Measurements from ENCODE around the gene PASK. TPM values are rescaled to one million over a fixed set of nuclear protein-coding genes. Genes with fewer than 3 reads are reported as not detected.

Gene PASK
- total RNA-seq, 1 donor from 2014 or later: 60.4 TPM

DNA sequence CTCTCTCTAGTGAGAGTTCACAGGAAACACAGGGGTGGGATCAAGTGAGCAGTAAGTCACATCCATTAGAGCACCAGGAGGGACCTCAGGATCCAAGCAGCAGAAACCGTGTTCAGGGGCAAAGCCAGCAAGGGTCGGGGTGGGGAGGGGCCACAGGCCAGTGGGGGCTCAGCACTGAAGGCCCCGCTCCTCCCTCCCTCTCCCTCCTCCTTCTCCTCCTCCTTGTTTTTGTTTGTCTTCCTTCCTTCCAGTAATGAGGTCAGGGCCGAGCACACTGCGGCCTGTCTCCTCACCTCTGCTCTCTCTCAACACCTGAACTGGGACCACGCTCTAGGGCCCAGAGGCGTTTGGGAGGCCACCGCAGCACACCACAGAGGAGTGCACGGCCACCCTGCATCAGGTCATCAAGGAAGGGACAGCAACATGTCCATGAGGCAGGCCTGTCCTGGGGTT lies 68.1 kb downstream of the PASK start:
- Mint-ChIP-seq H3K36me3 (ENCODE audit: insufficient read depth) (peaks cover 14% of the 10 kb centered on the region), H3K27ac (no peak overlapping the region), H3K4me3 (ENCODE audit: low read depth) (no peak overlapping the region), H3K9me3 (ENCODE audit: low read depth) (peaks cover 3% of the 10 kb centered on the region), H3K27me3 (no peaks in the 10 kb centered on the region), H3K4me1 (ENCODE audit: low read depth) (peaks cover 3% of the 10 kb centered on the region)
- no peak for DNase-seq (ENCODE audit: low spot score, unreplicated experiment)
- TF ChIP-seq, protein P1, sequence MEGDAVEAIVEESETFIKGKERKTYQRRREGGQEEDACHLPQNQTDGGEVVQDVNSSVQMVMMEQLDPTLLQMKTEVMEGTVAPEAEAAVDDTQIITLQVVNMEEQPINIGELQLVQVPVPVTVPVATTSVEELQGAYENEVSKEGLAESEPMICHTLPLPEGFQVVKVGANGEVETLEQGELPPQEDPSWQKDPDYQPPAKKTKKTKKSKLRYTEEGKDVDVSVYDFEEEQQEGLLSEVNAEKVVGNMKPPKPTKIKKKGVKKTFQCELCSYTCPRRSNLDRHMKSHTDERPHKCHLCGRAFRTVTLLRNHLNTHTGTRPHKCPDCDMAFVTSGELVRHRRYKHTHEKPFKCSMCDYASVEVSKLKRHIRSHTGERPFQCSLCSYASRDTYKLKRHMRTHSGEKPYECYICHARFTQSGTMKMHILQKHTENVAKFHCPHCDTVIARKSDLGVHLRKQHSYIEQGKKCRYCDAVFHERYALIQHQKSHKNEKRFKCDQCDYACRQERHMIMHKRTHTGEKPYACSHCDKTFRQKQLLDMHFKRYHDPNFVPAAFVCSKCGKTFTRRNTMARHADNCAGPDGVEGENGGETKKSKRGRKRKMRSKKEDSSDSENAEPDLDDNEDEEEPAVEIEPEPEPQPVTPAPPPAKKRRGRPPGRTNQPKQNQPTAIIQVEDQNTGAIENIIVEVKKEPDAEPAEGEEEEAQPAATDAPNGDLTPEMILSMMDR (IDR thresholded peaks at IDR 0.05; ENCODE audit: unreplicated experiment): no peak

DNA sequence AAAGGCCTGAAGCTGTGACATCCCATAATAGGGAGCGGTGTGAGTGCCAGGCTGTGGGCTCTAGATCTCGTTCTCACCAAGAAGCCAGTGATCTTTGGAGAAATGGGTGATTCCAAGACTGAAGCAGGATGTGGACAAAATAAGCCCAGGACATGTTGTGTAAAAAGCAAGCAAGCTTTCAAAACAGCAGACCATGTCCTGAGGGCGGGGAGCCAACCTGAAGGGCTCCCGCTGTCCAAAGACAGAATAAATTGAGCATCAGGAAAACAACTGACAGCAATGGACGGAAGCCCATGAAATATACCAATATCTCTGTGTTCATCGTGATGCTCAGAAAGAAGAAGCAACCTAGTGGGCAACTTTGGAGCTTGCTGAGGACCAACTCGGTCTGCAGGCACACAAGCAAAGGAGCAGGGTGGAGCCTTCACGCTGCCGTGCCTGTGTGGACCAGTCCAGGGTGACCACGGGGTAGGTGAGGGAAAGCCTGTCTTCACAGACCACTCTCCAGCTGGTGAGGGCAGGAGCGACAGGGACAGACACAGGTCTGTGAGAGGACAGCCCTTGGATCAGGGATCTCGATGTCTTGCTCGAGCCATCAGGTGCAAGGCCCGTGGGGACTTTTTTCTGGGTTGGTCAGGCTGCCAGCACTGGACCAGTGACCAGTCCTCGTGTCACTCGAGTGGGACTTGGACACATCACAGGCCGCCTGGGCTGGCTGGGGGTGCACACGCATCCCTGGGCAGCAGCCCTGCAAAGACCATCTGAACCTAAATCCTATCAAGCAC lies 68.7 kb downstream of the PASK start:
- no peak overlapping the region for H3K27ac Mint-ChIP-seq
- TF ChIP-seq, protein P1 (IDR thresholded peaks at IDR 0.05; ENCODE audit: unreplicated experiment): no peak

DNA sequence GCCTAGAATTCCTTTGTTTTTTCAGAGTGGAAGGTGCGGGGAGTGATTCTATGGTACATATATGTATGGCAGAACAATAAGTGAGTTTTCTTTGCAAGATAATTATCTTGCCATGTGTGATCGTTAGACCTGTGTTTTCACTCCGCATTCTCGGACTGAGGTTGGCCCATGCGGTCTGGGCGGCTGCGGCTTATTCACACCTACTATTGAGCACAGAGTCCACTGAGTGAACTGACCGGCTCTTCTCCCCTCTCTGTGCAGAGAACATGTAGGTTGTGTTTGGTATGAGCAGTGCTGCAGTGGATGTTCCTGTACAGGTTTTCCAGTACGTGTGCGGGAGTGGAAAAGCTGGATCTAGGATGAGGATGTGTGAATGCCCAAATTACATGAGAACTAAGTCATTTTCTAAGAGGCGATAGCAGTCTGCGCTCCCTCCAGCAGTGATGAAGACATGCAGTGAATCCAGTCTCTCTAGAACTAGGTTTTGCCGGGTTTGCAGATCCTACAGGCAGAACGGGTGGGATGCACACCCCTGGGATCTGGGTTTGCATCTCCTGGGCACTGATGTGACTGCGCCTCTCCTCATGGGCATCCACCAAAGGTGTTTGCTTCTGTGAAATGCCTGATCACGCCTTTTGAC lies 74.3 kb downstream of the PASK start:
- H3K4me3 Mint-ChIP-seq (ENCODE audit: low read depth): no peak overlapping the region
- TF ChIP-seq, protein P1 (IDR thresholded peaks at IDR 0.05; ENCODE audit: unreplicated experiment): no peak
- no peaks in the 10 kb centered on the region for H3K4me1 Mint-ChIP-seq (ENCODE audit: low read depth)
- peaks cover 1% of the 10 kb centered on the region for H3K36me3 Mint-ChIP-seq (ENCODE audit: insufficient read depth)
- peaks cover 6% of the 10 kb centered on the region for H3K27me3 Mint-ChIP-seq
- no peak for DNase-seq (ENCODE audit: low spot score, unreplicated experiment)
- no peaks in the 10 kb centered on the region for H3K9me3 Mint-ChIP-seq (ENCODE audit: low read depth)
- H3K27ac Mint-ChIP-seq: no peak overlapping the region

More for the DNA sequence above, 68.7 kb downstream of the PASK start:
- H3K27me3 Mint-ChIP-seq: no peaks in the 10 kb centered on the region
- peaks cover 3% of the 10 kb centered on the region for H3K9me3 Mint-ChIP-seq (ENCODE audit: low read depth)
- H3K36me3 Mint-ChIP-seq (ENCODE audit: insufficient read depth): peaks cover 11% of the 10 kb centered on the region
- H3K4me1 Mint-ChIP-seq (ENCODE audit: low read depth): peaks cover 3% of the 10 kb centered on the region
- DNase-seq (ENCODE audit: low spot score, unreplicated experiment): no peak
- H3K4me3 Mint-ChIP-seq (ENCODE audit: low read depth): no peak overlapping the region

DNA sequence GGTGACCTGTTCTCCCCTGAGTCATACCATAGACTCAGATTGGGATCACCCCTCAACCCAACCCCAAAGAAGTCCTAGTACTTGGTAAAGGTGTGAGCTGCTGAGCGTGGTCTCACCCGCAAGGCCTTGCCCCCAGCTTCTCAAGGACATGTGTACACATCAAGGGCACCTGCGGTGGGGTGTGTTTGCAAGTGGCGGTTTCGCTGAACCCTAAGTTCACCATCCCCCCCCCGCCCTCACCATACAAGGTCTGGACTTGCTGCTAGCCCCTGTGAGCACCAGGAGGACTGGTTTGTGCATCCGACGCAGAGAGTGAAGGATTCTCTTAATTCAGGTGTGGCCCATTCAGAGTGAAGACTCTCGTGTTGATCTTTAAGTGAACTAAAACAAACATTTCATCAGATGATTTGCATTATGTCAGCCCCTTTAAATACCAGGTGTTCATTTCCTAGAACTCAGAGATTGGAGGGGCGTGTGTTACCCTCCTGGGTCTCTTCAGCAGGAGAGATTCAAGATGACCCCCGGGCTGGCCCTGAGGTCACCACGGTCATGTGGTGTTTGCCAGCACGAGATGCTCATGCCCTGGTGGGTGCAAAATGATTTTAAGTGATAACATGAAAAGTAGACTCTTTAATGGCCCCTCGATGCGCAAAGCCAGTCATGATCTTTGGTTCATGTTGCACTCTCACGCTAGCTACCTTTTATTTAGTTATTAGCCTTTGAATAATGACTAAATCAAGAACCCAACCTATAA lies 75.0 kb downstream of the PASK start:
- peaks cover 1% of the 10 kb centered on the region for H3K36me3 Mint-ChIP-seq (ENCODE audit: insufficient read depth)
- no peaks in the 10 kb centered on the region for H3K9me3 Mint-ChIP-seq (ENCODE audit: low read depth)
- no peak for DNase-seq (ENCODE audit: low spot score, unreplicated experiment)
- H3K27ac Mint-ChIP-seq: no peak overlapping the region
- TF ChIP-seq, protein P1 (IDR thresholded peaks at IDR 0.05; ENCODE audit: unreplicated experiment): no peak
- peaks cover 6% of the 10 kb centered on the region for H3K27me3 Mint-ChIP-seq
- no peaks in the 10 kb centered on the region for H3K4me1 Mint-ChIP-seq (ENCODE audit: low read depth)
- H3K4me3 Mint-ChIP-seq (ENCODE audit: low read depth): no peak overlapping the region
